GM18870 (cell line): ENCODE results near the gene FREM3.
"Not testable (repeated sequence)": the region's sequence is repeated elsewhere in the genome, so short reads cannot be mapped to it uniquely, and the experiment has no call there.

Experiments
- ATAC-seq: cut with Tn5 transposase; IDR thresholded peaks from one replicate; pipeline ENCODE4 v1.9.1; 2021; ENCODE audit warnings: moderate library complexity; ENCODE audit not compliant: unreplicated experiment

Gene FREM3

DNA sequence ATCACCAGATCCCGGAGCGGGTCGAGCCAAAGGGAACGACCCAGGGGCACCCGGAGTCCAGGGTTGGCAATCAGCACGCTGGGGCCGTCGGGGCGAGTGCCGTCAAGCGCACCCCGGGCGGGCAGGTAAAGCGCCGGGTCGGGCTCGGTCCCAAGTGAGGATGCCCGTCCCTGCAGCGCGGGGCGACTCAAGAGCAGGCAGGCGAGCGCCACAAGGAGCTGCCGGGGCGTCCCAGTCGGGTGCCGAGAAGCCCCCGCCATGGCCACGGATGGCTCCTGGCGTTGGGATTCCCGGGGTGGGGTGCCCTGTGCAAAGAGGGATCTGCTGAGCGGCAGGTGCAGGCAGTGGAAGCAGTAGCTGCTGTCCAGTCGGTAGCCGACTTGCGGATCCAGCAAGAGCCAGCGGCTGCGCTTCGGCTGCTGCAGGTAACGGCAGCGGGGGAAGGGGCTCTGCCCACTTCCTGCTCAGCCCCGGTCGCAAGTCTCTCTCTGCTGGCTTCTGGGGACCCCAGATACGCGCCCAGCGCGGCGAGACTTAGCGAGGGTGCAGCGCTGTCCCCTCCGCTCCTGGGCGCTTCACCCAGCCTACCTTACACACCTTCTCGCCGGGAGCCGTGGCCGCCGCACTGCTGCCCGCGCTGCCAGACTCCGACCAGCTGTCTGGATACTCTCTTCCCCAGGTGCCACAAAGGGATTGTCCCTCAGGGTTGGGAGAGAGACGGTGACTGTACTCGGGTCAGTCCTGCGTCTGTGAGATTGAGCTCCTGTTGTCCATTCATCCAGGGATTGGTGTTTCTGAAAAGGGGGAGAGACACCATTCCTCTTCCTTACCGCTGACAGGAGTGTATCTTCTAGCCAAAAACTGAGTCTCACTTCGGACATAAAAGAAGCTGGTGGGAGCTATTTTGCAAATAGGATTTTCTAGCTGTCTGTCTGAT, at the start of gene FREM3:
TSS of gene FREM3 (minus strand) at position 260 of the 937 bp plus-strand sequence. CDS start at position 260, 0 bp downstream.
- ATAC-seq = no peak

DNA sequence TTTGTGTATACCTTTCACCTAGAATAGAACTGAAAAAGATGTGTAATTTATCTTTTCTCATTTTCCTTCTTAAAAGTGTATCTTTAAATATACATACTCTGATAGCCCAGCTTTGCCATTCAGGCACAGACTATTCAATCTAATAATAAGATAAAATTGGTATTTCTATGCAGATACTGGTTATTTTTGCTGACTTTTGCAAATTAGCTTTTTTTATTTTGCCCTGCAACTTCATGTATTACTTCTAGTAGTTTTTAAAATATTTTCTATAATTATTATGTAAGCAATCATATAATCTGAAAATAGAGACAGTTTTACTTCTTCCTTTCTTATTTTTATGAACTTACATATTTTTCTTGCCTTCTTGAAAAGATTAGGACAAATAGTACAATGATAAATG, 45.4 kb upstream of the FREM3 start:
- ATAC-seq = no peak

DNA sequence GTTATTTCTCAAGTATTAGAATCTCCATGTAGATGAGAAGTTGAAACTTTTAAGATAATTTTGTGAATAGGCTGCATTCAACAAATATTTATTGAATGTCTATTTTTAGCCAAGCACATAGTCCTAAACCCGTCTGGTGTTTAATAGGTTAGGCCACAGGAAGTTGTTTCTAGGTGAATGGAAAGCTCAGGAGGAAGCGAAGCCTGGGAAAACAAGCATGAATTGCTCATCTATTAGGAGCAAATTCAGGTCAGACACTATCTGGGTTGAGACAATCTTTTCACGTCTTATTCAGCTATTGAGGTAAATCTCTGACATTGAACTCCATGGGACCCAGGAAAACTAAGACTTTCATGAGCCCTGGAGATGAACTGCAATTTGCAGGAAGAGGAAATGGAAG, 43.1 kb upstream of the FREM3 start:
- ATAC-seq = no peak

DNA sequence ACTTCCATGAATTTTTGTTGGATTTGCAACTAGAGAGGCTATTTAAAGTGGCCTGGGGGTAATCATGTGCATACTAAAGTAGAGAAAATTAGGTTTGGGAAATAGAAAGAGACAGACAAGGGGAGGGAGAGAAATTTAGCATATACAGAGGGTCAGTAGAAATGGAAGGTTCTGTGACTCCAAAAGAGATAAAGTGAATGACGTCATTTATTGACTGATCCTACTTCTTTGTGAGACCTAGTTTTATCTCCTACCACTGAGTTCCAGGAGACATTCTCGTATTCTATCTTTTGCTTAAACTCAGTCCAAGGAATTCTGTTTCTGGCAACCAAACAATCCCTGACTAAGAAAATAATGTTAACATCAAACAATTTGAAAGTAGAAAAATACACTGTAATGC, 42.4 kb upstream of the FREM3 start:
- no peak for ATAC-seq

DNA sequence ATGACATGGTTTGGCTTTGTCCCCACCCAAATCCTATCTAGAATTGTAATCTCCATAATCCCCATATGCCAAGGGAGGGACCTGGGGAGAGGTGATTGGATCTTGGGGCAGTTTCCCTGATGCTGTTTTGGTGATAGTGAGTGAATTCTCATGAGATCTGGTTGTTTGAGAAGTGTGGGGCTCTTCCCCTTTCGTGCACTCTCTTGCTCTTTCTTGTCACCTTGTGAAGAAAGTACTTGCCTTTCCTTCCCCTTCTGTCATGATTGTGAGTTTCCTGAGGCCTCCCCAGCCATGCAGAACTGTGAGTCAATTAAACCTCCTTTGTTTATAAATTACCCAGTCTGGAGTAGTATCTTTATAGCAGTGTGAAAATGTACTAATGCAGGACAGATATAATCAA, 36.4 kb upstream of the FREM3 start:
- no peak for ATAC-seq

DNA sequence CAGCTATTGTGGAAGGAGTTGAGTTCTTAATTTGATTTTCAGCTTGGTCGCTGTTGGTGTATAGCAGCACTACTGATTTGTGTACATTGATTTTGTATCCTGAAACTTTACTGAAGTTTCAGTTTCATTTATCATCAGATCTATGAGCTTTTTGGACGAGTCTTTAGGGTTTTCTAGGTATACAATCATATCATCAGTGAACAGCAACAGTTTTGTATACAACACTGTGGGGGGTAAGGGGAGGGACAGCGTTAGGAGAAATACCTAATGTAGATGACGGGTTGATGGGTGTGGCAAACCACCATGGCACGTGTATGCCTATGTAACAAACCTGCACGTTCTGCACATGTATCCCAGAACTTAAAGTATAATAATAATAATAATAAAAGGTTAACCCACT, 35.6 kb upstream of the FREM3 start:
- ATAC-seq = not testable (repeated sequence)

DNA sequence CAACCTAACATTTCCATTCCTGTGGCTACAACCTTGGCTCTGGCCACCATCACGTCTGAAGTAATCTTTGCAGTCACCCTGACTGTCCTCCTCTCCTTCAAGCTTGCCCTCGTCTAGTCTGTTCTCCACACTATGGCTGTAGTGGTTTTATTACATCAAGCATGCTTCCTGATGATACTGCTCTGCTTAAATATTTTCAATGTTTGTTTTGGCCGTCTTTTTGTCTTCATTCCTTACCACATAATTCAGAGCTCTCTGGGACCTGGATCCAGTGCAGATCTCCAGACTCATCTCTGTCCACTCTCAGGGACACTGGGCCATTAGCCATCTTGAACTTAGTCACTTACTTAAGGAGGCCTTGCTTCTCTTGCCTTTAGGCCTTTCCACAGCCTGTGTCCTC, 27.7 kb upstream of the FREM3 start:
- ATAC-seq = no peak

DNA sequence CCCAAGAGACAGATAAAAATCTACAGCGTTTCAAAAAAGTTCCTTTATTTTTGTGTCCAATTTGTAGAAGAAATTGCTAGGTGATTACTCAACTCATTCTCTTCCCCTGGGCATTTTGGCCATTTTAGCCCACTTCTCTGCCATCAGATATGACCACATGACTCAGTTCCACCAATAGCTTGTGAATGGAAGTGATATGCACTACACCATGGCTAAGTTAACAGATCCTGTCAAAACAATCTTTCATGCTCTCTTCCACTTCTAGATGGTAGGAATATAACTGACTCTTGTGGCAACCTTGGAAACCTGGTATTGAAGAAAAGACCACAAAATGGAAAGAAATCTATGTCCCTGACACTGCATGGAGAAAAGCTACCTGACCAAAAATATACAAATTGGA, 26.2 kb upstream of the FREM3 start:
- no peak for ATAC-seq

DNA sequence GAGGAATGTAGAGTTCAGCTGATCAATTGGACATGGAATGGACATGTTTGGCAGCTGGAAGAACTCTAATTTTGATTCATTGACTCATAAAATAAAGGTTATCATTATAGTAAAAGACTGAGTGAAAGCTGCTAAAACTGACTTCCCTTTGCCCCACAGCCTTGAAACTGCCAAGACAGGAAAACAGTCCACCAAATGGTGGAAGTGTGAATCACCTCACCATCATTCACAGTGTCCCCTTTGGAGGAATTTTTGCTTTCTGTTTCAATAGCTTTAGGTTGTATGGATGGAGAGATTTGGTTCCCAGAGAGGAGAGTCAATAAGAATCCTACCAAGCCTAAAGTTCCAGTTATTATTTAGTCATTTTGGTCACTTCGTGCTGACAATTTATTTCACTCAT, 20.8 kb upstream of the FREM3 start:
- ATAC-seq = no peak

DNA sequence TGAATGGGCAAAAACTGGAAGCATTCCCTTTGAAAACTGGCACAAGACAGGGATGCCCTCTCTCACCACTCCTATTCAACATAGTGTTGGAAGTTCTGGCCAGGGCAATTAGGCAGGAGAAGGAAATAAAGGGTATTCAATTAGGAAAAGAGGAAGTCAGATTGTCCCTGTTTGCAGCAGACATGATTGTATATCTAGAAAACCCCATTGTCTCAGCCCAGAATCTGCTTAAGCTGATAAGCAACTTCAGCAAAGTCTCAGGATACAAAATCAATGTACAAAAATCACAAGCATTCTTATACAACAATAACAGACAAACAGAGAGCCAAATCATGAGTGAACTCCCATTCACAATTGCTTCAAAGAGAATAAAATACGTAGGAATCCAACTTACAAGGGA, 18.3 kb upstream of the FREM3 start:
- not testable (repeated sequence) for ATAC-seq

DNA sequence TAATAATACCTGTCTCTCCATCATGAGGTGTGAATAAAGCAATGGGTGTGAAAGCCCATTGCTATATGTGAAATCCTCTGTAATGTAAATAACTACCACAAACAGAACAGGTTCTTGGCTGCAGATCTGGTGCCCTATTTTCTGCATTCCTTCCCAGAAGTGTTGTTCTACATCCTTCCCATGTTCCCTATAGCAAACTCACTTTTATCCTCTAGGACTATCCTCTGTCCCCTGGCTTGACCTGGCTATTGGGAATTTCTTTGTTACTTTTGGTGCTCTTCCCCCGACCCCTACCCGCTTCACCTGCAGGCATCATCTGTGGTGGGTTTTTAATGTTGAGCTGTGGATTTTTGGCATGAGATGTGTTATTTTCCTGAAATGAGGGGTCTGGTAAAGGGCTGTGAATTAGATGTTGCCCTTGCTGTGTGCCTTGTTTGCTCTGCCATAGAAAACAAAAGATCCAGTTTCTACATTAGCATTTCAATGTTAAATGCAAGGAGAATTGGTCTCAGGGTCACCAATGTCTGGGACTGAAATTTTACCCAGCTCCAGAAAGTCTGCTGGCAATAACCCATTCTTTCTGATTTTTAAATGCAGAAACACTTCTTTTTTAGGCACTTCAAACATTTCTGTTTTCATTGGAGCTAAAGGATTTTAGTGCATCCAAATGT, 13.6 kb upstream of the FREM3 start:
- ATAC-seq = no peak

DNA sequence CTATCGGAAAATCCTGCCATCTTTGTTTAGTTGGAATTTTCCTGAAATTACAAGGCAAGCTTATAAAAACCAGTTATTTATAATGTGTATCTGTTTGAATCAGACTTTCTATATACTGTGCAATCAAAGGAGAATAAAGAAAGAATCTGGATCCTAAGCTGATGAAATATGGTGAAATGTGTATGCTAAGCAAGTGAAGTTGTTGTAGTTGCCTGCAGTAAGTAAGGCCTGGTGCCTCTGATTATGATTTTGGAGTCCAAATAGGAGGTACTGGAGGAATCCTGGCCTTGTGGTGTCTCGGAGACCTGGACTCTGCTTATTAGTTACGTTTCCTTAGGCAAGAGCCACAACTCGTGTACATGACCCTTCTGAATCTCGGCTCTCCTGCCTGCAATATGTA, 13.1 kb upstream of the FREM3 start:
- ATAC-seq = no peak

DNA sequence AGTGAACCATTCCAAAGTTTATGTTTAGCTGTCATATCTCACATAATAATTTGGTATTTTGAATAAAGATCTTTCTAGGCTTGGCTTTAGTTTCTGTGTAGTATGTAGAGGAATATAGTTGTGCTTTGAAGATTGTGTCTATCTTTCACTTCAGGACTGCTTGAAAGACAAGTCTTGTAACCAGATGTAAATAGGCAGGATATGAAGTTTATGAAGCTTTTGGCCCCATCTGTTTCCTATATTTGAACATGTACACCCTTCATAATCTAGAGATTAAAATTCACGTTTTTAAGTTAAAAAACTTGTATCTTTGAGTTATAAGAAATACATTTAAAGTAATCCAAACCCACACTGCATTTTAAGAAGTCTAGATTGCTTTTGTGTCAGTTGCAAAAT, 11.7 kb upstream of the FREM3 start:
- ATAC-seq = no peak

DNA sequence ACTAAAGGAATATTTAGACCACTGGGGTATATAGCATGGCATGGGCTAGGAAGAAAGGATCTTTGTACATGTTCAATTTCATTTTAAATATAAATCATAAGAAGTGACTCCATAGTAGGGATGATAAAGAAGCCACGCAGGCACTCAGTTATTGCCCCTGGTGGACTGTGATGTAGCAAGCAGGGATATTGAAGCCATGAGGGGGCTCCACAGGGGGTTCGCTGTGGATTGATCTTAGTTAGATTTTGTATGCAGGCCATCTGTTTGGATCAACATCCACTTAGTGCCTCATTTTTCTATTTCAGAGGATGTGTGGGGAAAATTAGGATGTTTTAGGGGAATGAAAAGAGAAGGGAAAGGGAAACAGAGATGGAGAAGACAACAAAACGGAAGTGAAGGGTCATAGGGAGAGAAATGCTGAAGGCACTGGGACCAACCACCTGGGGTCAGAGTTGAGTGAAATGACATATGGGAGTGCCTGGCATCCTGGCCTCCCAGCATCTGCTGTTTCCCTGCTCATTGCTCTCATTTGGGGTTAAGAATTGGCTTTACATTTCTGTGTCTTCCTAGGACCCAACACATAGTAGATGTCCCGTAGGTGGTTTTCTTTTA, 11.2 kb upstream of the FREM3 start:
- no peak for ATAC-seq

DNA sequence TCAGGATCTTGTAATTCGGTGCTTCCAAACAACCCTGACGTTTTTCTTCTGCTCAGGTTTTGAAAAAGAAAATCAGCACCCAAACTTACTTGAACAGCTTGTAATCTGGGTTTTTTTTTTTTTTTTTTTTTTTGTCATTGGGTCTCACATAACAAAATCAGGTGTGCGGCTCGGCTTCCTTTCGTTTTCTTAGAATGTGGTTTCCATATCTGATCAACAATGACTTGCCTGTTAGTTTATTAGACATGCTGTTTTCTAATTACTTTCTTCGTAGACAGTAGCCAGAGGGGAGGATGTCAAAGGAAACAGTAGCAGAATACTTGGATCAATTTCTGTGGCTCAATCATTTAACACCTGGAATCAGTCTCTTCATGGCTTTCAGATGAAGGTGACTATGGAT, 890 bp upstream of the FREM3 start:
- no peak for ATAC-seq

DNA sequence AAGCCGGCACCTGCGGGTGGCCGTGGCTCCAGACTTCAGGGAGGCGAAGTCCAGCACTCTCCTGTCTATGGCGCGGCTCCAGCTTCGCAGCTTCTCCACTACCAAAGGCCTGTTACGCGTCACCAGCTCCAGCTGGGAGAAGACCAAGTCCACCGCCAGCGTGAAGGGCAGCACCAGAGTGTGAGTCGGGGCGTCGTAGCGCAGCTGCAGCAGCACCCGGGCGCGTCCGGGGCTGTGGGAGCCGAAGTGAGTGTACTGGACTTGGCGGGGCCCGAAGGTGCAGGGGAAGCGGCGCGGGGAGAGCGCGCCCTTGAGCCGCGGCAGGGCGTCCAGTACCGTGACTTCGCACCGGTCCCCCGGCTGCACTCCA, 444 bp downstream of the FREM3 start:
- no peak for ATAC-seq

DNA sequence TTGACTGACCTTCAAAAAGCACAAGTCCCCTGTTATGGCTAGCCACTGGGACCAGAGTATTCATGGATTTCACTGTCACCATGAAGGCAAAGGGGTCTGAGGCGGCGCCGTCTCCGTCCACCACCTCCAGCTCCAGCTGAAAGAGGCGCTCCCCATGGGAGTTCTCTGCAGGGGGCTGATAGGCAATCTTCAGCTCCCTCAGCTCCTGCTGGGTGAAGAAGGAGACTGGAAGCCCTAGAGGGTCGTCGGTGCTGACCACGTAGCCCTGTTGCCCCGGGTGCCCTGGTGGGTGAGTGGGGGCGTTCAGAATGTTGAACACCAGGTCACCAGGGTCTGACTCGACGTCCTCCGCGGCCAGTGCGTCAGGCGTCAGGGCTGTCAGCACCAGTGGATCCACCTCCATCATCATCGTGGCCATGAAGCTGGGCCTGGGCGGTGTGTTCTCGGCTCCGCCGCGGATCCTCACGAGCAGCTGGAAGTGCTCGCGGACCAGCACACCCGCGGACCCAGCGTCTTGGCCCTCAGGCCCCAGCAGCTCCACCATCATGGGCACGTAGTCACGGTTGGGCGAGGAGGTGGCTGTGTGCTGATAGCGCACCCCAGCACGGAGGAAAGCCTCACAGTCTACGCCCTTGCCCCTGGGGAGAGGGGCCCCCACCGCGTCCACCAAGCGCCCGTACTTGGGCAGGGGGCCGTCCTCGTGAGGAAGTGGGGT, 987 bp downstream of the FREM3 start:
- ATAC-seq = no peak

DNA sequence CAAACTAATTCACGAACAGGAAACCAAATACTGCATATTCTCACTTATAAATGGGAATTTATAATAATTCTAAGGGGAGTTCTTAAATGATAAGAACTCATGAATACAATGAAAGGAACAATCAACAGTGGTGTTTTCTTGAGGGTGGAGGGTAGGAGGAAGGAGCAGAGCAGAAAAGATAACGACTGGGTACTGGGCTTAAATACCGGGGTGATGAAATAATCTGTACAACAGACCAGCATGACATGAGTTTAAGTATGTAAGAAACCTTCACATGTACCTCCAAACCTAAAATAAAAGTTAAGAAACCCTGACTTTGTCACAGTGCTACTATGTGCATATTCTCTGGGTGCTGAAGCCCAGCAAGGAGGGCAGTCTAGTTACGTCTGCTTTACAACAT, 6.6 kb downstream of the FREM3 start:
- ATAC-seq = no peak

DNA sequence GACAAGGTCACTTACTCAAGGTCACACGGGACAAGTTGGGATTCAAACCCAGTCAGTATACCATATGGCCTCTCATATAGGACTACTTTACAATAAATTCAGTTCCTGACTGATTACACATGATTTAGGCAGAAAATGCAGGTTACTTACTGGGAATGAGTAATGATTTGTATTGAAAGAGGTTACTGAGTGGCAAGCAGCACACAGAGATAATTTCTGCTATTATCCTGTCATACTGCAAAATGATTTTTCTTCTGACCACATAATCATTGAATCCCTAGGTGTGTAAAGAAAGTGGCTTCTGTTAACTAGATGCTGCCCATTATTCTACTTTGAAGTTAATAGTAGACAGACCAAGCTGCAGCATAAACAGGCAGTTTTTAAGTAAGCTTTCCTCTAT, 8.2 kb downstream of the FREM3 start:
- ATAC-seq = no peak

DNA sequence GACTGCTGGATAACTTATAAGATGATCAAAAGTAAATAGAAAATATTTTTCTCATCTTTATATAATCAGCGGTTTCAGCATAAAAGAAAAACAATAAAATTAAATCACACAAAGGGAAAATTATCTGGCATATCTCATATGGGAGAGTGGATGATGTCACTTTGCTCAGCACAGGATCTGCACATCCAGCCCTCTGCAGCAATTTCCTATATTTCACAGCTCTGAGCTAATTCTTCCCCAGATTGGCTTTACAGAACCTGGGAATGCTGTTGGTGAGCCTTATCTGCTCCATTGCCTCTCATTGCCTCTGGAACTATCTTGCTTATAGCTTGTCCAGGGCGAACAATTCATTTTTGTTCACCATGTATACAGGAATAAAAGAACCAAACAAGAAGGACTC, 21.0 kb downstream of the FREM3 start:
- ATAC-seq = no peak

DNA sequence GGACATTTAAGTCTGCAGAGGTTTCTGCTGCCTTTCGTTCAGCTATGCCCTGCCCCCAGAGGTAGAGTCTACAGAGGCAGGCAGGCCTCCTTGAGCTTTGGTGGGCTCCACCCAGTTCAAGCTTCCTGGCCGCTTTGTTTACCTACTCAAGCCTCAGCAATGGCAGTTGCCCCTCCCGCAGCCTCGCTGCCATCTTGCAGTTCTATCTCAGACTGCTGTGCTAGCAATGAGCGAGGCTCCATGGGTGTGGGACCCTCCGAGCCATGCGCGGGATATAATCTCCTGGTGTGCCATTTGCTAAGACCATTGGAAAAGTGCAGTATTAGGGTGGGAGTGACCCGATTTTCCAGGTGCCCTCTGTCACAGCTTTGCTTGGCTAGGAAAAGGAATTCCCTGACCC, 26.8 kb downstream of the FREM3 start:
- ATAC-seq = not testable (repeated sequence)
